K562 (cell line): ENCODE data around the gene SLC33A1. TPM values are rescaled to one million over a fixed set of nuclear protein-coding genes. Genes with fewer than 3 reads are reported as not detected.

Experiments
- ARID2 ChIP-seq: fragments of 450-650 bp; IDR thresholded peaks from 2 replicates; pipeline ENCODE4 v1.6.1; 2017; ENCODE audit warnings: antibody characterized with exemption, mild to moderate bottlenecking
- CTBP1 ChIP-seq: fragments of 450-650 bp; IDR thresholded peaks from 2 replicates; pipeline ENCODE4 v1.6.1; 2016; ENCODE audit warnings: borderline replicate concordance
- PYGO2 ChIP-seq: fragments of 450-650 bp; IDR thresholded peaks from 2 replicates; pipeline ENCODE4 v1.6.1; 2016; ENCODE audit warnings: mild to moderate bottlenecking, missing genetic modification characterization, moderate library complexity, missing compliant biosample characterization
- ZBTB40 ChIP-seq, 2 experiments: fragments of 450-650 bp in 1 of 2; sonication (generic) in 1 of 2; formaldehyde crosslinking in 1 of 2; IDR thresholded peaks; 2 replicates each; pipeline versions ENCODE4 v1.7.1 to v1.9.0; 2016 to 2022; ENCODE audit warnings: inconsistent platforms in 1 of 2, mild to moderate bottlenecking in 1 of 2, missing genetic modification reagents in 1 of 2
- polyA plus RNA-seq, 8 experiments: library from polyadenylated mRNA; depleted of rRNA in 4 of 8; stranded (reverse) in 5 of 8; unstranded in 3 of 8; fragments of >200 nt; fragmentation: Nextera tagmentation in 2 of 8; fragmentation: Illumina TruSeq in 1 of 8; extraction: Ambion mirVana in 2 of 8; extraction: Trizol in 1 of 8; gene quantifications; 2 replicates each; pipeline versions ENCODE4 v1.2.1 to v1.2.3, GENCODE V29; 2011 to 2014; ENCODE audit warnings: inconsistent platforms in 1 of 8, missing spikeins in 1 of 8
- total RNA-seq, 7 experiments: library from RNA; depleted of rRNA in 6 of 7; stranded (reverse); fragments of >200 nt in 6 of 7; fragmentation: Illumina TruSeq in 2 of 7; extraction: Trizol in 2 of 7; gene quantifications; 2 replicates each; pipeline versions ENCODE4 v1.2.1 to v1.2.3, GENCODE V29; 2011 to 2021; ENCODE audit warnings: low replicate concordance in 1 of 7
- TF ChIP-seq, protein P1 (sequence below): fragments of 200-600 bp; sonication (generic); IDR thresholded peaks from one replicate; pipeline ENCODE4 v1.6.1; 2012; ENCODE audit warnings: mild to moderate bottlenecking, low read depth, low read length, inconsistent platforms

Gene SLC33A1
- total and polyA plus RNA-seq, 9 of the 15 experiments (the other 6 are each of a cell fraction or from before 2014, with no cell fraction given) = 6.2 to 26.8 (median 19.6) TPM

GRCh38 chr3:155853214-155854140 lies 750 bp downstream of the SLC33A1 start (continued):
- TF ChIP-seq ZBTB40 (IDR thresholded peaks at IDR 0.05) (no peak), ZBTB40 (CRISPR knock-in tag; IDR thresholded peaks at IDR 0.05) (0 out of 2 replicates have a peak, but pooled peaks have one; percentile 46), CTBP1 (no peak), ARID2 (no peak), PYGO2 (no peak)
- TF ChIP-seq, protein P1, sequence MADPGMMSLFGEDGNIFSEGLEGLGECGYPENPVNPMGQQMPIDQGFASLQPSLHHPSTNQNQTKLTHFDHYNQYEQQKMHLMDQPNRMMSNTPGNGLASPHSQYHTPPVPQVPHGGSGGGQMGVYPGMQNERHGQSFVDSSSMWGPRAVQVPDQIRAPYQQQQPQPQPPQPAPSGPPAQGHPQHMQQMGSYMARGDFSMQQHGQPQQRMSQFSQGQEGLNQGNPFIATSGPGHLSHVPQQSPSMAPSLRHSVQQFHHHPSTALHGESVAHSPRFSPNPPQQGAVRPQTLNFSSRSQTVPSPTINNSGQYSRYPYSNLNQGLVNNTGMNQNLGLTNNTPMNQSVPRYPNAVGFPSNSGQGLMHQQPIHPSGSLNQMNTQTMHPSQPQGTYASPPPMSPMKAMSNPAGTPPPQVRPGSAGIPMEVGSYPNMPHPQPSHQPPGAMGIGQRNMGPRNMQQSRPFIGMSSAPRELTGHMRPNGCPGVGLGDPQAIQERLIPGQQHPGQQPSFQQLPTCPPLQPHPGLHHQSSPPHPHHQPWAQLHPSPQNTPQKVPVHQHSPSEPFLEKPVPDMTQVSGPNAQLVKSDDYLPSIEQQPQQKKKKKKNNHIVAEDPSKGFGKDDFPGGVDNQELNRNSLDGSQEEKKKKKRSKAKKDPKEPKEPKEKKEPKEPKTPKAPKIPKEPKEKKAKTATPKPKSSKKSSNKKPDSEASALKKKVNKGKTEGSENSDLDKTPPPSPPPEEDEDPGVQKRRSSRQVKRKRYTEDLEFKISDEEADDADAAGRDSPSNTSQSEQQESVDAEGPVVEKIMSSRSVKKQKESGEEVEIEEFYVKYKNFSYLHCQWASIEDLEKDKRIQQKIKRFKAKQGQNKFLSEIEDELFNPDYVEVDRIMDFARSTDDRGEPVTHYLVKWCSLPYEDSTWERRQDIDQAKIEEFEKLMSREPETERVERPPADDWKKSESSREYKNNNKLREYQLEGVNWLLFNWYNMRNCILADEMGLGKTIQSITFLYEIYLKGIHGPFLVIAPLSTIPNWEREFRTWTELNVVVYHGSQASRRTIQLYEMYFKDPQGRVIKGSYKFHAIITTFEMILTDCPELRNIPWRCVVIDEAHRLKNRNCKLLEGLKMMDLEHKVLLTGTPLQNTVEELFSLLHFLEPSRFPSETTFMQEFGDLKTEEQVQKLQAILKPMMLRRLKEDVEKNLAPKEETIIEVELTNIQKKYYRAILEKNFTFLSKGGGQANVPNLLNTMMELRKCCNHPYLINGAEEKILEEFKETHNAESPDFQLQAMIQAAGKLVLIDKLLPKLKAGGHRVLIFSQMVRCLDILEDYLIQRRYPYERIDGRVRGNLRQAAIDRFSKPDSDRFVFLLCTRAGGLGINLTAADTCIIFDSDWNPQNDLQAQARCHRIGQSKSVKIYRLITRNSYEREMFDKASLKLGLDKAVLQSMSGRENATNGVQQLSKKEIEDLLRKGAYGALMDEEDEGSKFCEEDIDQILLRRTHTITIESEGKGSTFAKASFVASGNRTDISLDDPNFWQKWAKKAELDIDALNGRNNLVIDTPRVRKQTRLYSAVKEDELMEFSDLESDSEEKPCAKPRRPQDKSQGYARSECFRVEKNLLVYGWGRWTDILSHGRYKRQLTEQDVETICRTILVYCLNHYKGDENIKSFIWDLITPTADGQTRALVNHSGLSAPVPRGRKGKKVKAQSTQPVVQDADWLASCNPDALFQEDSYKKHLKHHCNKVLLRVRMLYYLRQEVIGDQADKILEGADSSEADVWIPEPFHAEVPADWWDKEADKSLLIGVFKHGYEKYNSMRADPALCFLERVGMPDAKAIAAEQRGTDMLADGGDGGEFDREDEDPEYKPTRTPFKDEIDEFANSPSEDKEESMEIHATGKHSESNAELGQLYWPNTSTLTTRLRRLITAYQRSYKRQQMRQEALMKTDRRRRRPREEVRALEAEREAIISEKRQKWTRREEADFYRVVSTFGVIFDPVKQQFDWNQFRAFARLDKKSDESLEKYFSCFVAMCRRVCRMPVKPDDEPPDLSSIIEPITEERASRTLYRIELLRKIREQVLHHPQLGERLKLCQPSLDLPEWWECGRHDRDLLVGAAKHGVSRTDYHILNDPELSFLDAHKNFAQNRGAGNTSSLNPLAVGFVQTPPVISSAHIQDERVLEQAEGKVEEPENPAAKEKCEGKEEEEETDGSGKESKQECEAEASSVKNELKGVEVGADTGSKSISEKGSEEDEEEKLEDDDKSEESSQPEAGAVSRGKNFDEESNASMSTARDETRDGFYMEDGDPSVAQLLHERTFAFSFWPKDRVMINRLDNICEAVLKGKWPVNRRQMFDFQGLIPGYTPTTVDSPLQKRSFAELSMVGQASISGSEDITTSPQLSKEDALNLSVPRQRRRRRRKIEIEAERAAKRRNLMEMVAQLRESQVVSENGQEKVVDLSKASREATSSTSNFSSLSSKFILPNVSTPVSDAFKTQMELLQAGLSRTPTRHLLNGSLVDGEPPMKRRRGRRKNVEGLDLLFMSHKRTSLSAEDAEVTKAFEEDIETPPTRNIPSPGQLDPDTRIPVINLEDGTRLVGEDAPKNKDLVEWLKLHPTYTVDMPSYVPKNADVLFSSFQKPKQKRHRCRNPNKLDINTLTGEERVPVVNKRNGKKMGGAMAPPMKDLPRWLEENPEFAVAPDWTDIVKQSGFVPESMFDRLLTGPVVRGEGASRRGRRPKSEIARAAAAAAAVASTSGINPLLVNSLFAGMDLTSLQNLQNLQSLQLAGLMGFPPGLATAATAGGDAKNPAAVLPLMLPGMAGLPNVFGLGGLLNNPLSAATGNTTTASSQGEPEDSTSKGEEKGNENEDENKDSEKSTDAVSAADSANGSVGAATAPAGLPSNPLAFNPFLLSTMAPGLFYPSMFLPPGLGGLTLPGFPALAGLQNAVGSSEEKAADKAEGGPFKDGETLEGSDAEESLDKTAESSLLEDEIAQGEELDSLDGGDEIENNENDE = no peak
